ENCODE results near the gene KLK4. TPM values are rescaled to one million over a fixed set of nuclear protein-coding genes. Genes with fewer than 3 reads are reported as not detected.

Gene KLK4
- total and polyA plus RNA-seq, 2 donors (not counting 3 experiments of a cell fraction or from before 2014, with no cell fraction given) = not detected

DNA sequence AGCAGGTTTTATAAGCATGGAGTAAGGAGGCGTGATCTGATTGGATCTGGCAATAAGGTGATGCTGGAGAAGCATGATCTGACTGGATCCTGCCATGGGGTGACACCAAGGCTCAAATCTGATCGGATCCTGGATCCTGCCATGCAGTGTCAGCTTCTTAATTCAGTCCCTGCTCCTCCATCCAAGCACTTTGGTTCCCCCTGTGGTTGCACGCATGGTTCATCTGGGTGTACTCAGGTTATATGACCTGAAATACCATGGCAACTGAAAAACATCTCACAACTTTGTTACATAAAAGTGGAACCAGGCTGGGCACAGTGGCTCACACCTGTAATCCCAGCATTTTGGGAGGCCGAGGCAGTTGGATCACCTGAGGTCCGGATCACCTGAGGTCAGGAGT, 17.6 kb upstream of the KLK4 start:
- no TSS peak for BruUV-seq (replicated peaks)
- no peaks in the 10 kb centered on the region for H3K9me1 ChIP-seq (replicated peaks; ENCODE audit: control insufficient read depth, extremely low read depth, insufficient read depth, low read length)
- H3K27me3 ChIP-seq (ENCODE audit: control insufficient read depth in 2 of 2, insufficient read depth in 2 of 2, low read length in 2 of 2) = peaks cover 0 to 2% of the 10 kb centered on the region in 2 experiments
- H4K20me1 ChIP-seq (replicated peaks; ENCODE audit: control insufficient read depth, extremely low read depth, insufficient read depth, low read length) = no peaks in the 10 kb centered on the region
- no peak overlapping the region for H3K27ac ChIP-seq (ENCODE audit: insufficient read depth, low read depth, low read length)
- POLR2A ChIA-PET = no interaction called here
- H3K9ac ChIP-seq (replicated peaks; ENCODE audit: extremely low read depth, insufficient read depth, low read length) = no peak overlapping the region
- H3K36me3 ChIP-seq (ENCODE audit: control insufficient read depth in 2 of 2, extremely low read depth in 1 of 2, insufficient read depth in 2 of 2, low read length in 2 of 2) = no peaks in the 10 kb centered on the region
- intact Hi-C loops (cut with micrococcal nuclease) (no loop called here), dilution Hi-C loops (cut with MboI; ENCODE audit: extremely low pct_ligation_motif_present, low sequenced_read_pairs) (no loop called here)
- H3K4me3 ChIP-seq (replicated peaks in 1 of 3; ENCODE audit: insufficient read depth in 1 of 3, low read depth in 1 of 3, low read length in 3 of 3) = no peak overlapping the region
- no peak overlapping the region for H2AFZ ChIP-seq (ENCODE audit: low read depth, low read length)
- H3K9me3 ChIP-seq (replicated peaks; ENCODE audit: control insufficient read depth, insufficient read depth, low read length) = no peaks in the 10 kb centered on the region
- FAIRE-seq (no peak), DNase-seq (ENCODE audit: low read depth, low spot score) (no peak)
- no peaks in the 10 kb centered on the region for H3K4me1 ChIP-seq (ENCODE audit: control insufficient read depth, extremely low read depth, insufficient read depth, low read length)
- no peak overlapping the region for H3K4me2 ChIP-seq (ENCODE audit: insufficient read depth, low read length)
- TF ChIP-seq JUN (IDR thresholded peaks at IDR 0.05; ENCODE audit: borderline replicate concordance, insufficient read depth, insufficient read length, low read depth) (no peak), GATA2 (IDR thresholded peaks at IDR 0.05; ENCODE audit: insufficient read depth, insufficient read length, low read depth, low read length) (no peak), POLR2A (IDR thresholded peaks at IDR 0.05; ENCODE audit: low read depth, low read length) (no peak), MYC (IDR thresholded peaks at IDR 0.05; ENCODE audit: low read depth, low read length) (no peak), EZH2 (IDR thresholded peaks at IDR 0.05; ENCODE audit: borderline replicate concordance, low read depth, low read length, severe bottlenecking) (no peak), FOS (IDR thresholded peaks at IDR 0.05; ENCODE audit: borderline replicate concordance, insufficient read depth, low read length) (no peak), POLR2AphosphoS5 (IDR thresholded peaks at IDR 0.05; ENCODE audit: insufficient read depth, low read depth, low read length) (no peak)
- TF ChIP-seq, protein P1, sequence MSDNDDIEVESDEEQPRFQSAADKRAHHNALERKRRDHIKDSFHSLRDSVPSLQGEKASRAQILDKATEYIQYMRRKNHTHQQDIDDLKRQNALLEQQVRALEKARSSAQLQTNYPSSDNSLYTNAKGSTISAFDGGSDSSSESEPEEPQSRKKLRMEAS (IDR thresholded peaks at IDR 0.05; ENCODE audit: insufficient read depth, insufficient read length) = no peak
- TF ChIP-seq, protein P2, sequence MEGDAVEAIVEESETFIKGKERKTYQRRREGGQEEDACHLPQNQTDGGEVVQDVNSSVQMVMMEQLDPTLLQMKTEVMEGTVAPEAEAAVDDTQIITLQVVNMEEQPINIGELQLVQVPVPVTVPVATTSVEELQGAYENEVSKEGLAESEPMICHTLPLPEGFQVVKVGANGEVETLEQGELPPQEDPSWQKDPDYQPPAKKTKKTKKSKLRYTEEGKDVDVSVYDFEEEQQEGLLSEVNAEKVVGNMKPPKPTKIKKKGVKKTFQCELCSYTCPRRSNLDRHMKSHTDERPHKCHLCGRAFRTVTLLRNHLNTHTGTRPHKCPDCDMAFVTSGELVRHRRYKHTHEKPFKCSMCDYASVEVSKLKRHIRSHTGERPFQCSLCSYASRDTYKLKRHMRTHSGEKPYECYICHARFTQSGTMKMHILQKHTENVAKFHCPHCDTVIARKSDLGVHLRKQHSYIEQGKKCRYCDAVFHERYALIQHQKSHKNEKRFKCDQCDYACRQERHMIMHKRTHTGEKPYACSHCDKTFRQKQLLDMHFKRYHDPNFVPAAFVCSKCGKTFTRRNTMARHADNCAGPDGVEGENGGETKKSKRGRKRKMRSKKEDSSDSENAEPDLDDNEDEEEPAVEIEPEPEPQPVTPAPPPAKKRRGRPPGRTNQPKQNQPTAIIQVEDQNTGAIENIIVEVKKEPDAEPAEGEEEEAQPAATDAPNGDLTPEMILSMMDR (IDR thresholded peaks at IDR 0.05; ENCODE audit: extremely low read depth in 1 of 2, insufficient read depth in 1 of 2, low read depth in 1 of 2, low read length in 2 of 2) = no peak
- no peaks in the 10 kb centered on the region for H3K79me2 ChIP-seq (ENCODE audit: control insufficient read depth, insufficient read depth, low read length)
- CTCF ChIA-PET = interaction anchor here (0.6 to 3.4 kb wide), 2 partner anchors 88 to 168 kb away, joined by 3 to 35 read pairs; no protein-coding TSS in a partner anchor
